GM19468 (cell line): ENCODE measurements around the gene LRSAM1.

Experiments
- ATAC-seq: cut with Tn5 transposase; IDR thresholded peaks from one replicate; pipeline ENCODE4 v1.9.1; 2021; ENCODE audit warnings: mild to moderate bottlenecking, moderate library complexity, moderate number of reproducible peaks; ENCODE audit not compliant: unreplicated experiment; ENCODE audit errors: extremely low read depth

Gene LRSAM1

GRCh38 chr9:127423934-127424675 lies 27.2 kb upstream of the LRSAM1 start, which contains the start of gene ZNF79:
Gene ZNF79 (plus strand): TSS chr9:127424382. CDS start chr9:127424788, 406 bp downstream.
- ATAC-seq = peak; percentile 42

GRCh38 chr9:127424676-127424999 lies 26.7 kb upstream of the LRSAM1 start:
- ATAC-seq = no peak

GRCh38 chr9:127426756-127427155 lies 24.6 kb upstream of the LRSAM1 start:
- ATAC-seq = no peak

- no peak for ATAC-seq
These were observed 23.0 kb upstream of the LRSAM1 start for GRCh38 chr9:127428348-127428747.

GRCh38 chr9:127430415-127430814 lies 20.9 kb upstream of the LRSAM1 start:
- no peak for ATAC-seq

GRCh38 chr9:127437497-127438264 lies 13.6 kb upstream of the LRSAM1 start:
- ATAC-seq = no peak

GRCh38 chr9:127438394-127438793 lies 12.9 kb upstream of the LRSAM1 start:
- no peak for ATAC-seq

- ATAC-seq = no peak
These were observed 6.9 kb upstream of the LRSAM1 start for GRCh38 chr9:127444283-127444920.

- ATAC-seq = no peak
These were observed 6.1 kb upstream of the LRSAM1 start for GRCh38 chr9:127444921-127445850.

- no peak for ATAC-seq
These were observed 5.2 kb upstream of the LRSAM1 start for GRCh38 chr9:127445851-127446712.

GRCh38 chr9:127446713-127447415 lies 4.4 kb upstream of the LRSAM1 start:
- ATAC-seq = no peak

- ATAC-seq = no peak
These were observed 3.7 kb upstream of the LRSAM1 start for GRCh38 chr9:127447416-127448111.

GRCh38 chr9:127448112-127448805 lies 3.1 kb upstream of the LRSAM1 start:
- ATAC-seq = no peak

- no peak for ATAC-seq
These were observed 1.9 kb upstream of the LRSAM1 start for GRCh38 chr9:127449332-127449966.

GRCh38 chr9:127450243-127450760 lies 1.0 kb upstream of the LRSAM1 start:
- ATAC-seq = no peak

GRCh38 chr9:127451608-127451857 lies 223 bp downstream of the LRSAM1 start:
- no peak for ATAC-seq
